Amniotic epithelial cell (primary cell): ENCODE measurements around the gene TSHZ2.

ENCODE experiments used
- DNase-seq: peaks from one replicate; pipeline ENCODE4 v3.0.0-alpha.2; 2010; ENCODE audit warnings: low read depth

The TSHZ2 gene

GRCh38 chr20:53061192-53062108 is 89.3 kb downstream of the TSHZ2 start:
- no peak for DNase-seq

- DNase-seq, result no peak
Observed at GRCh38 chr20:53064935-53065334, 92.8 kb downstream of the TSHZ2 start.

GRCh38 chr20:53068241-53068640 is 96.1 kb downstream of the TSHZ2 start:
- no peak for DNase-seq

GRCh38 chr20:53069132-53069531 is 97.0 kb downstream of the TSHZ2 start:
- no peak for DNase-seq

- DNase-seq, result no peak
Observed at GRCh38 chr20:53070224-53070623, 98.1 kb downstream of the TSHZ2 start.

GRCh38 chr20:53070706-53071392 is 98.7 kb downstream of the TSHZ2 start:
- DNase-seq, result no peak

GRCh38 chr20:53071833-53072232 is 99.7 kb downstream of the TSHZ2 start:
- no peak for DNase-seq

GRCh38 chr20:53072923-53073579 is 100.9 kb downstream of the TSHZ2 start:
- no peak for DNase-seq

- no peak for DNase-seq
Observed at GRCh38 chr20:53073636-53074415, 101.7 kb downstream of the TSHZ2 start.

GRCh38 chr20:53074811-53075314 is 102.7 kb downstream of the TSHZ2 start:
- peak; percentile 0 for DNase-seq

- DNase-seq, result no peak
Observed at GRCh38 chr20:53076668-53077067, 104.5 kb downstream of the TSHZ2 start.

GRCh38 chr20:53077373-53078205 is 105.4 kb downstream of the TSHZ2 start:
- DNase-seq, result peak; percentile 1

GRCh38 chr20:53078761-53079160 is 106.6 kb downstream of the TSHZ2 start:
- no peak for DNase-seq

GRCh38 chr20:53079261-53079691 is 107.1 kb downstream of the TSHZ2 start:
- no peak for DNase-seq

- no peak for DNase-seq
Observed at GRCh38 chr20:53079828-53080686, 107.9 kb downstream of the TSHZ2 start.

- DNase-seq, result no peak
Observed at GRCh38 chr20:53080687-53080962, 108.5 kb downstream of the TSHZ2 start.

GRCh38 chr20:53080969-53081871 is 109.1 kb downstream of the TSHZ2 start:
- DNase-seq, result no peak

- DNase-seq, result no peak
Observed at GRCh38 chr20:53081916-53082863, 110.0 kb downstream of the TSHZ2 start.
